ENCODE measurements around the gene MMEL1.

The MMEL1 gene

DNA sequence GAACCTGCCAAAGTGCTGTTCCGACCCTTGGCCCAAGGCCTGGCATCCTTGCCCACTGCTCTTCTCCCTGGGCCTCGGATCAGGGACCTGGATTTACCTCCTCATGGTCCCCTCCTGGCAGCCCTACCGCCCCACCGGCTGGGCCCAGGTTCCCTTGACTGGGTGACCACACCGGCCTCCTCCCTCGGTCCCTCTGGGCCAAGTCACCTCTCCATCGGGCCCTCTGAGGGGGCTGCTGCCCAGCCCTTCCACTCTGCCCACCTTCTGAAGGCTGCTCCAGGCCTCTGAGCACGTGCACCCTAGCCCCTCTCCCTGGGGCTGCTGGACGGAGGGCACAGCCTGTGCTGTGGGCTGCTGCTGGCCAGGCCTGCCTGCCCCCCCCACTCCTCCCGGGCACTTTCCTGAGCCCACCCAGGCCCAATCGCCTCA lies 9.3 kb upstream of the MMEL1 start:
- DNase-seq, result no peak

DNA sequence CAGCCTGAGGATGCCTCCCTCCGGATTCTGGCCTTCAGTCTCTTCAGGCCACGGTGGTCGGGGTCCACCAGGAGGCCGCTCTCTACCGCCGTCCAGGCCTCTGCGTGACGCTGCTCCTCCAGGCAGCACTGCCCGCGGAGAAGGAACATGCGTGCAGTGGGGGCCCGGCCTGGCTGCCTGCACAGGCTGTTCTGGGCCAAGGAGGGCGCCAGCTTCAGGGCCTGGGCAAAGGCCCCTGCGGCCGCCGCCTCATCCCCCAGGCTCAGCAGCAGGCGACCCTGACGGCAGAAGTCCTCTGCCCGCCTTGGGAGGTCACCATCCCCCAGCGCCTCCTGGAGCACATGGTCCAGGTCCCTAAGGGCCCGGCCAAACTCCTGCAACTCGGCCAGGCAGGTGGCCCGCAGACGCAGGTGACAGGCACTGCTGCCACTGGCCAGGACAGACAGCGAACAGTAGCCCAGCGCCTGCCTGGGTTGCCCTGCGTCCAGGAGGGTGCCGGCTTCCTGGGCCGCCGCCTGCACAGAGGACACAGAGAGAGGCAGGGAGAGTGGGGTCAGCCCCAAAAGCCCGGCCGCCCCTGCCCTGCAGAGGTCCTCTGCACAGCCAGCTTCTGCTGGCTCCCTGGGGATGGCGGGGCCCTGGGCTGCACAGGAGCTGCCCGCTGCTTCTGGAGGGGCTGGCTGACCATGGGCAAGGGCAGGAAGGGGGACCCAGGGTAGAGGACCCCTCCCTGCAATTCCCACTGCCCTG lies 8.7 kb upstream of the MMEL1 start:
- no peak for DNase-seq

DNA sequence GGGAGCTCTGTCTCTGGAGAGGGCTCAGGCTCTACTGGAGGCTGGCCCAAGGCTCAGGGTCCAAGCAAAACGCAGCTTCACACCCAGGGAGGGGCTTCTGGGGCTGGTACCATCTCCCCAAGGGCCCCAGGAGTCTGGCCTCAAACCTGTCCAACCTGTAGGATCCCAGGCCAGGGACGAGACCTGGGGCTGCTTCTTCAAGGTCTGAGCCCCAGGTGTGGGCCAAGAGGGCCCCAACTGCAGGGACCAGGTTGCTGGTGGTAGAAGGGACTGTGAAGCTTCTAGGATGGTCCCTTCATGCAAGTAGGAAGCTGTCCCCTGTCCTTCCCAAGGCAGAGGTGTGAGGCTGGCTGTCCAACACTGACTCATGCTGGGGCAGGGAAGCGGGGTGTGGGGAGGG lies 7.8 kb upstream of the MMEL1 start:
- no peak for DNase-seq

DNA sequence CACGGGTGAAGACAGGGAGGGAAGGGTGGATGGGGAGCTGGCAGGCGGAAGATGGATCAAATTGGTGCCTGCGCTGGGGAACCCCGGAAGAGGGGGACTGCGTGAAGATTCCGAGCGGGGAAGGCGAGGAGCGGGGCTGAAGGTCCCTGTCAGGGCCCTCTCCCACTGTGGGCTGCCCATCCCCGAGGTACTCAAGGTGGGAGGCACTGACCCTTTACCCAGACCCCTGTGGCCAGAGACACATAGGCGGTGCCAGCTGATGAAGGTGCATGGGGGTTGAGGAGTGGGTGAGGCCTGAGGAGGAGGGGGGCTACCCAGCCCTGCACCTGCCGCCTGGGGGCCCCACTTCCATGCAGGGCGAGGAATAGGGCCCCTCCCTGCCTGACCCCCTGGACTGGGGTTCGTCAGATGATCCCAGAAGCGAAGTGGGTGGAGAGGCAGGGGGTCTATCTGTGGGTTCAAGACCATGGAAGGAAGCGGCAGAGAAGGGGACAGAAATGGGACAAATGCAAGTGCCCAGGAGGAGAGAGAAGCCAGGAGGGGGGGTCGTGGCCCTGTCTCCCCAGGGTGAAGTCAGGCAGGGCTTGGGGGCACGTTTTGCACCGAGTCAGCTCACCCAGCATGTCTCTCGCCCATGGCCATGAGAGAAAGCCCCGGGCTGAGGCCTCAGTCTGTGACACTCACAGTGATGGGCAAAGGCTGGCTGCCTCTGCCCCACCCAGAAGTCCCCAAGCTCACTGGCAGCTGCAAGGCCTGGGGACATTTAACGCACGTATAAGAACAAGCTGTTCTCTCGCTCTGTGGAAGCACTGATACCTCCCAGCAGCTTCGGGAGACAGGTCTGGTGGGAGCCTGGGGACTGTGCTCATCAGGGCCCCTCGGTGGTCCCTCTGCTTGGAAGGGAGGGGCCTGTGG lies 7.0 kb upstream of the MMEL1 start:
- no peak for DNase-seq

DNA sequence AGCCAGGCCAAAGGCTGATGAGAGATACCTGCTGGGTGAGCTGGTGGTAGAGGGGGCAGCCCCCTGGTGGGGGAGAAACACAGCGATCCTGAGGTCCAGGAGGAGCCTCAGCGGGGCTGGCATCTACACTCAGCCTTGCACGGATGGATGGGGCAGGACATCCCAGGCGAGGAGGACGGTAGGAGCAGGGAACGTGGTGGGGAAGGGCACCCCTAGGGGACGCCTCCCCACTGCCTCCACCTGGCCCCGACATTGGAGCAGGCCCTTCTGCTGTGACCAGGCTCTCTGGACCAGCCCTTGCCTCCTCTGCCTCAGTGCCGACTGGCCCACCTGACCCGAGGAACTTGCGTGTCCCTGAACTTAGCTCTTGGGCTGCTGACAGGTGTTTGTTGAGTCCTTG lies 6.4 kb upstream of the MMEL1 start:
- no peak for DNase-seq

DNA sequence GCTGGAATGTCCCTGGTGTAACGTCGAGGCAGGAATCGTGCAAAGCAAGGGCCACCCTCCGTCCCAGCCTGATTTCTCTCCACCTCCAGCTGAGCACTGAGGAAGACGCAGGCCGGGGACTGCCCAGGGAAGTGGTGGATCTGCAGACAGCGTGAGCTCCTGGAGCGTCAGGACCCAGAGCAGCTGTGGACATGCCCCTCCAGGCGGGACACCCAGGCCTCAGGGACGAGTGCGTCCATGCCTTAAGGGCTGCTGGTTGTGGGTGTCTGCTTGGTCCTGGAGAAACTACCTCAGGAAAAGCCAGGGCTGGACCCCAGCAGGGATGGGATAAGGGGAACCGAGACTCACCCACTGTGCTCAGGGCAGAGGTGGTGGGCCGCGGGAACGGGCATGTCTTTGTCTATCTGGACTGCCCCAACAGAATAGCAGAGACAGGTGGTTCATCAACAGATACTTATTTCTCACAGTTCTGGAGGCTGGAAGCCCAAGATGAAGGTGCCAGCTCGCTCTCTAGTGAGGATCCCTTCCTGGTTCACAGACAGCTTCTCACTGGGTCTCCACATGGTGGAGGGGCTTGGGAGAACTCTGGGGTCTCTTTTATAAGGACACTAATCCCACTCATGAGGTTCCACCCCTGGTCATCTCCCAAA lies 5.8 kb upstream of the MMEL1 start:
- DNase-seq, result no peak

DNA sequence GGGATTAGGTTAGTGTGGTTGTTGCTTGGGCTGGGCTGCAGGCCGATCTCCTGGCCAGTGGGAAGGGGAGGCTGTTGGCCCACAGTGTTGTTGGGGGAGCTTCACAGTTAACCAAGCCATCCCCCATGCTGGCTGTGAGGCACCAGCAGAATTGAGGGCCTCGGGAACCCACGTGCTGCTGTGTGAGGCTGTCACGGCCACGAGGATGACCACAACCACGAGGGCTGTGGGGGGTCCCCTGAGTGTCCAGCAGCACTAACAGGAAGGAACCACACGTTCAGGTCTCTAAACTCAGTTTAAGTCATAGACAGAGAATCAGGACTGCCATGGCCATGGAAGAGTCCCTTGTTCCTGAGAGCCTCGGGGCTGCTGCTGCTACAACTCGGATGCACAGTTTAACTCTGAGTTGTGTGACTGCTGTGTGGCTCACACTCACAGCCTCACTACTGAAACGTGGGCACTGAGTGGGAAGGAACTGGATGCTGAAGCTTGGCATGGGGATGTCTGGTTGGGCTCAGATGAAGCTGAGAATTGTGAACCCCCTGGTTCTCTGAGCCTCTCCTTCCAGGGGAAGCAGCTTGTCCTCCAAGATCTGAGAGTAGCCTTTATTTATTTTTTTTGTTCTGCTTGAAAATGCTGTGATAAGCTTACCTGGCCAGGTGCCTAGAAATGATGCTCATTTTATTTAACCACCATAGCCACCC lies 4.8 kb upstream of the MMEL1 start:
- DNase-seq, result no peak

DNA sequence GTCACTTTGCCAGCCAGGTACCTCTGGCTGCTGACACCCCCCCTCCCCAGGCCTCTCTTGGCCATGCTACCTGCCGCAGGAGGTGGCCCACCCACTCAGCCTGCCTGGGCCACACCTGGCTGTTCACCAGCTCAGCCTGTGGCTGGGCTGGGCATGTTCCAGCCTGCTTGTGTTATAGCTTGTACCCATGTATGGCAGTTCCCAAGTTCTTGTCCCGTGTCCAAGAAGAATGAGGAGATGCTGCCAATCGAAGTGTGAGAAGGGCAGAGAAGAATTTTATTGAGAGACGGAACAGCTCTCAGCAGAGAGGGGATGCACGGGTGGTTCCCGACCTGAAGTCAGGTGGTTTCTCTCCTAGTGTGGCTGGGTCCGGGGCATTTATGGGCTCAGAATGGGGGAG lies 3.9 kb upstream of the MMEL1 start:
- DNase-seq, result no peak

DNA sequence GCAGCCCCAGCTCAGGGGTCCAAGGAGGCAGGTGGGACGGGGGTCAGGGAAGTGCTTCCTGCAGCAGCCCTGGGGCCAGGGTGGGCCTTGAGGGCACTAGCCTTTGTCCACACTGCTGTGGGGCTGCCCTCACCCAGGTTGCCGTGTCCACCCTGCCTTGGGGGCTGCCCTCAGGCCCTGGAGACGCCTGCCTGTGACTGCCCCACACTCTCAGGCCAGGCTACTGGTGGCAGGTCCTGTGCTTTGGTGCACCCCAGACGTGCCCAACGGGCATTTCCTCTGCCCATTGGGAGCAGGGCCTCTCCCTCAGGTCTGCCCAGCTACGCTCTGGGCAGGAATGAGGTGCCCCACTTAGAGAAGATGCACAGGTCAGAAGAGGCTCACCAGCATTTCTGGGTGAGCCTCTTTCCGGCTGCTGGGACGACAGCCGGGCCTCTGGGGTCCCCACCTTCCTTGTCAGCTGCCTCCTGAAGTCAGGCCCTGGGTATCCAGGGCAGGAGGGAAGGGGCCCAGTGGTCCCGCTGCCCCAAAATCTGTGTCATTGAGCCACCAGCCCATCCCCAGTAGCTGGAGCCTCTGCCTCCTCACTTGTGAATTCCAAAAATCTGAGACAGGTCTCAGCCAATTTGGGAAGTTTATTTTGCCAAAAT lies 2.7 kb upstream of the MMEL1 start:
- no peak for DNase-seq

DNA sequence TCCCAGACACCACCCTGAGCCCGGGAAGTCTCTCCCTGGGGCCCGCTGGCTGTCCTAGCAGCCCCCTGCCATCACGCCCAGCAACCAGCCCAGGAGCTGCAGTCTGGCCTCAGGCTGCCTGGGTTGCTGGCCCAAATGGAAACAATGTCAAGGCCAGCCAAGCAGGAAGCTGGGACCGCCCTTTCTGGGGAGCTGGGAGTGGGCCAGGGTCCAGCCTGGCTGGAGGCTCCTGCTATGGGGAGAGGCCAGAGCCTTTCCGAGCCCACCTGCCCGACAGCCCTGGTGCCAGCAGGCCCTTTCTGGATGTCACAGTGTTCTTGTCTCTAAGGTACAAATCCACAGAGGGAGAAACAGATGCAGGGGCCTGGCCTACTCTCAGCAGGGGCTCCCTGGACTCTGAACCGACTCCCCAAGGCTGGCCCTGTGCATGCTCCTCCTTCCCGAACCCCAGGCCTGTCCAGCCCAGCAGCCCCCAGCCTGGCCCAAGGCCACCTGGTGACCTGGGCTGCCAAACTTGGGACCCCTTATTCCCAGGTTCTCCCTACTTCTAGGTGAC lies 1.2 kb upstream of the MMEL1 start:
- DNase-seq, result no peak

DNA sequence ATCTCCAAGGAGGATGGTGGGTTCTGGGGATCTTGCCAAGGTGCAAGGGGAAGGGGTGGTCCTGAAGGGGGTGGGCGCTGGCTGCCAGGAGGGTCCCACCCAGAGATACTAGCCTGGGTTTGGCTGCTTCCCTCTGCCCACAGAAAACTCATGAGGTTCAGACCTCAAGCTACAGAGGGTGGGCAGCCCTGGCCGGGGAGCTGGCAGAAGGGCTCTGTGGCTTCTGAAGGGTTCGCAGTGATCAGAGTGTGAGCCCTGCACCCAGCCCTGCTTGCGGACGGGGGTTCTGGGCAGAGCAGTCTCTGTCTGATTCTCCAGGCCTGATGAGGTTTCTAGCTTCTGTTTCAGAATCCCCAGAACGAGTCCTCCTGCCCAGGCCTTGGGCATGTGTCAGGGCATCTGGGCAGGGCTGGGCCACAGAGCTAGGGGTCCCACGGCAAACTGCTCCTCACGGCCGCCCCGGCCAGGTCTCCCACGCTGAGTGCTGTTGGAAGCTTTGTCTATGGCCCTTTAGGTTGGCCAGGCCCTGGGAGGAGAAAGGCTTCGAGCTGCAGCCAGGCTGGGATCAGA lies 635 bp upstream of the MMEL1 start:
- no peak for DNase-seq

DNA sequence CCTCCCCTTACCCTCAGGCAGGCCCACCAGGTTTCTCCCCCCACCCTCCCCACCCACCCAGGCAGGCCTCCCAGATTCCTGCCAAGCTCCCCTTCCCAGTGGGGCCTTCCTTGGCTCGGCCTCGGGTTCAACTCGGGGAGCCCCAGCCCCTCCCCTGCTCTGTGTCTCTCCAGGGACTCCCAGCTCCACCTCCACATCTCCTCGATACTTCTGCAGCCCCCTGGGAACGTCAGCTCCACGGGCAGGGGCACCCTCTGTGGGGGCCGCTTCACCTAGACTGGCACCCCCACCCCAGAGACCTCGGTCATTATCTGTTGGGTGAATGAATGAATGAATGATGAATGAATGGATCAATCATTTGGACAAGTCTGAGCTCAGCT lies 775 bp downstream of the MMEL1 start:
- DNase-seq, result no peak

DNA sequence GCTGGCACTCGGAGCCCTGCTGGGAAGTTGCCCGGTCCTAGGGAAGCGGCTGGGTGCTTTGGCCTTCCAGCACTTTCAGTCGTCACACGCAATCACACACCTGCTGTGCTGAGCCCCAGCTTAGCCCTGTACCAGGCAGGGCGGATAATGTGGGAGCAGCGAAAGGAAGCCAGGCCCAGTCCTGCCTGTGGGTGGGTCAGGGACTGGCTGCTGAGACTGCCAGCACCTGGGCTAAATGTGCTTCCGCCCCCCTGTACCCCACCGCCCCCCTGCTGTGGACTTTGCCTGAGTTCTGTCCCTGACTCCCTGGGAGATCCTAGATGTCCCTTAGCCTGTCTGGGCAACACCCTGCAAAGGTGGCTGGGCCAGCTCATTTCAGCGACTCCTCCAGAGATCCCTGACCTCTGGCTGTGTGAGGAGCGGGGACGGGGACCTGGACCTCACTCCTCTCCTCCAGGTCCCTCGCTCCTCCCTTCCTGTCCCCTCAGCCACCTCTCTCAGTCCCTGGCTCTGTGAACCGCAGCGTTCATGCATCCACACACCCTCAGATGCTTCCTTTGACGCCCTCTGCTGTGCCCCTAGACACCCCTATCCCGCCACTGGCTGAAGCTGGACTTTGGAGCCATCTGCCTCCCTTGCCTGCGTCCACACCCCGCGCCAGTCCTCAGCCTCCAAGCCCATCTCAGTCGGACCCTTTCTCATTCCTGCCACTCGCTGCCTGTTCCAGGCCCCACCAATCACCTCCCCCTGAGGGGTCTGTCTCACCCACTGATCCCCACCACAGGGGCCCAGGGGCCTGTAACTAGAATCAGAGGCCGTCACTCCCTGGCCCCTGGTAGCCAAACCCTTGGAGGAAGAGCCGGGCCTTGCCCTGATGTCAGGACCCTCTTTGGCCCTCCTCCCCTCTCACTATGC lies 1.4 kb downstream of the MMEL1 start:
- DNase-seq, result no peak

DNA sequence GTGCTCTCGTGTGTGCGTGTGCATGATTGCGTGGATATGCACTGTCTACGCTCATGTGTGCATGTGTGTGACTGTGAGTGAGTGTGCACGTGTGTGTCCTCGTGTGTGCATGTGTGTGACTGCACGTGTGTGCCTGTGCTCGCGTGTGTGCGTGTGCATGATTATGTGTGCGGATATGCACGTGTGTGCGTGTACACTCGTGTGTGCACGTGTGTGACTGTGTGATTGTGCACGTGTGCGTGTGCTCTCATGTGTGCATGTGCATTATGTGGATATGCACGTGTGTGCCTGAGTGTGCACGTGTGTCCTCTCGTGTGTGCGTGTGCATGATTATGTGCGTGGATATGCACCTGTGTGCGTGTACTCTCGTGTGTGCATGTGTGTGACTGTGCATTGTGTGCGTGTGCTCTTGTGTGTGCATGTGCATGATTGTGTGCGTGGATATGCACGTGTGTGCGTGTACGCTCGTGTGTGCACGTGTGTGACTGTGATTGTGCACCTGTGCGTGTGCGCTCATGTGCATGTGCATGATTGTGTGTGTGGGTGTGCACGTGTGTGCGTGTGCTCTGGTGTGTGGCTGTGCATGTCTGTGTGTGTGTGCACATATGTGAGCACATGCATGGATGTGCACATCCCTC lies 2.2 kb downstream of the MMEL1 start:
- no peak for DNase-seq

DNA sequence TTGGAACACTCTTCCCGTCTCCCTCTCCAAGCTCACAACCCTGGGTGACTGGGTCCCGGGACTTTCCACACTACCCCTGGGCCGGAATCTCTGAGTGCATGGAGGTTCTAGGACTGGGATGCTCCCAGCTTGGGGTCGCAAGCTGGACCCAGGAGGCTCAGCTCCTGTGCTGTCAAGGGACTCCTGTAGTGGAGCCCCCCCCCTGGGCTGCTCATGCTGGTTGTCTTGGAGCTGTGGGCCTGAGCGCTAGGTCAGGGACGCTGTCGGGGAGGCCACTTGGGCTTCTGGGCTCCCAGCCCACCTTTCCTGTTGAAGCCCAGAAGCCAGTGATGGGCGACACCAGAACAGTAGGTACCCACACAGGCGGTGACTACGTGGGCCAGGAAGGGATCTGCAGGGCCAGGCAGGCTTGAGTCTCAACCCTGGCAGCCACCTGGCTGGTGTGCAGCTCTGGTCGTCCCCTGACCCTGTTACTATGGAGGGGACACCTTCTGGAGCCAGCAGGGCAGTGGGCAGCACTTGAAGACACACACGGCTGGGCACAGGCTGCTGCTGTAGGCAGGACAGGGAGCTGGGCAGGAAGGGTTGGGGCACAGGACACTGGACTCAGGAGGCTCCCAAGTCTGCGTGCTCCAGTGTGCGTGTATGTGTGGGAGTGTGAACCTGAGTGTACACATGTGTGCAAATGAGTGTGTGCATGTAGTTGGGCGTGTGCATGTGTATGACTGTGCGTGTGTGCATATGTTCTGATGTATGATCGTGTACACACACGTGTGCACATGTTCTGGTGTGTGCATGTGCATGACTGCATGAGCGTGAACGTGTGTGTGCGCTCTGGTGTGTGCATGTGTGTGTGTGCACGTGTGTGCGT lies 3.0 kb downstream of the MMEL1 start:
- no peak for DNase-seq

DNA sequence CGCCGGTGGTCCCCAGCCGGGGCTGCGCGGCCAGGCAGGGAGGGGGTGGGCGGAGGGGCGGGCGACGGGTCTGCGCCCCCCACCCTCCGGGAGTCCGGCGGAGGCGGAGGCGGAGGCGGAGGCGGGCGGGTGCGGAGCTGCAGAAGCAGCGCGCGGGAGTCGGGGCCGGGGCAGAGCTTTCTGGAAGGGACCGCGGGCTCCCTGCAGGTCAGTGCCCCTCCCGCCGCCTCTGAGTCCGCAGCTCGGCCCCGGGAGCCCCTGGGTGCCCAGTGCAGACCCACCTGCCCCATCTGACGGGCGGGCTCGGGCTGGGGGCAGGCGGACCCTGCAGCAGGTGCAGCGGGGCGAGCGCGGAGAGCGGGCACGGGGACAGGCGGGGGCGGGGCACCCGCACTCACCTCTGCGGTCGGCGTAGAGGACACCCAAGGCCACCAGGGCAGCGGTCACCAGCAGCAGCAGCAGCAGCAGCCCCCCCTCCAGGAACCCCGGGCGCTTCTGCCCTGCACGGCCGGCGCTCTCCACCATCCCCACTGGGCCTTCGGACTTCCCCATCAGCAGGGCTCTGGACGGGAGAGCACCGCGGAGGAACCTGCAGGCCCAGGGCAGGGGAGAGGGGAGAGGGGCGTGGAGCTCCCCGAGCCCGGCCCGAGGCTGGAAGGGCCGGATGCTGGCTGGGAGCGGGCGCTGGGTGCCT lies 3.7 kb downstream of the MMEL1 start:
- no peak for DNase-seq

DNA sequence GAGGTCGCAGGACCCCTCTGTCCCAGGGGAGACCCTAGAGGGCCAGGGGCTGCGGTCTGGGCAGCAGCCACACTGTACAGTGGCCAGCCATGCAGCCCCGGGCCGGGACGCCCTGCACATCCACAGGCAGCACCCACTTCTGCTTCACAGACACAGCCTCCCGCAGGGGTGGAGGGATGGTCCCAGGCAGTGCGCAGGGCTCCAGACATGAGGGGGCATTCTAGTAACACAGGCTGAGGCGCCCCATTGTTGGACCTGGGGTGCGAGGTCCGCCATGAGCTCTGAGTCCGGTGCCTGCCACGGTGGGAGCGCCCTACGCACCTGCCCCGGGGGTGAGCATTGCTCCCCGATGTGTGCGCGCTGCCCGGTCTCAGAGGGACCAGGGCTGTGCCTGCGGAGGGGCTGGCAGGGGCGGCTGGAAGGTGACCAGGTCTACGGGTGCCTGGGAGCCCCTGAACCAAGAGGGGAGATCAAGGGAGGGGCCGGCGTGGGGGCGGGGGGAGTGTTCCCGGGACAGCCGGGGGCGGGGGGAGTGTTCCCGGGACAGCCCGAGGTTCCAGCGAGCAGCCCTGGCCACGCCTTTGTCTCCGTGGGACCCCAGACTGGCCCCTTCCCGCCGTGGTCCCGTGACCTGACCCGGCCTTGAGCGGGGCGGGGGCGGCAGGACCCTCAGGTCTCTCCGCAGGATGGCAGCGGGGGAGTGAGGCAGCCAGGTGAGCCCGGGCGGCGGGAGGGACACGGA lies 4.5 kb downstream of the MMEL1 start:
- DNase-seq, result no peak

DNA sequence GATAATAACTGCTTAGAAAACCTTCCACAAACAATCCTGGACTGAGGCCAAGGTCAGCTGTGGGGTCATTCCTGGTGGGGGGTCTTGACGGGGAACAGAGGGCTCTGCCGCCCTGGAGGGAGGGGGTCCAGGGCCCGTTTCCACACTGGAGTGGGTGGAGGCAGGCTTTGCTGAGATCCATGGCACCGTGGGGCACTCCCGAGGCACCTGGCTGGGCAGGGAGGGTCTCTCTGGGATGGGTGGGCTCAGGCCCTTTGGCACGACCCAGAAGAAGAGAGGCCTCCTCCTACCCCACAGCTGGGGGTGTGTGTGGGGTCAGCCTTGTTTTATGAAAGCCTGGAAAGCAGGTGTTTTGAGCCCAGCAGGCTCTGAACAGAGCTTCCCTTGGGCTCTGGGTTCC lies 5.1 kb downstream of the MMEL1 start:
- no peak for DNase-seq
